Kidney epithelial cell (primary cell): ENCODE data around the gene LRRC23. TPM values are rescaled to one million over a fixed set of nuclear protein-coding genes. Genes with fewer than 3 reads are reported as not detected.

Experiments used
- DNase-seq: peaks from one replicate; pipeline ENCODE4 v3.0.0-alpha.2; 2010; ENCODE audit warnings: low read depth
- H3K27me3 ChIP-seq: 2 replicates; pipeline ENCODE4 v1.6.0; 2011; ENCODE audit warnings: low read length; ENCODE audit not compliant: control insufficient read depth, insufficient read depth
- H3K36me3 ChIP-seq: 2 replicates; pipeline ENCODE4 v1.5.1; 2011; ENCODE audit warnings: low read length; ENCODE audit not compliant: control insufficient read depth, insufficient read depth
- H3K4me3 ChIP-seq: 2 replicates; pipeline ENCODE4 v1.5.1; 2011; ENCODE audit warnings: low read depth, mild to moderate bottlenecking, control low read depth, low read length
- CTCF ChIP-seq: IDR thresholded peaks from 2 replicates; pipeline ENCODE4 v1.5.1; 2011; ENCODE audit warnings: mild to moderate bottlenecking, moderate library complexity, low read length, control low read depth, inconsistent platforms; ENCODE audit not compliant: insufficient read depth, poor library complexity, severe bottlenecking
- total RNA-seq: library from RNA; depleted of rRNA; stranded (reverse); fragments of >200 nt; gene quantifications from 2 replicates; pipeline ENCODE4 v1.2.3, GENCODE V29; 2015

The LRRC23 gene
- total RNA-seq, 1 donor from 2014 or later, result 11.6 TPM

GRCh38 chr12:6945613-6946012 is 41.0 kb downstream of the LRRC23 start:
- Histone ChIP-seq H3K4me3 (peak overlapping the region; percentile 23), H3K36me3 (peaks cover 1% of the 10 kb centered on the region), H3K27me3 (no peaks in the 10 kb centered on the region)
- no peak for TF ChIP-seq CTCF
- no peak for DNase-seq

GRCh38 chr12:6946033-6946919 is 41.7 kb downstream of the LRRC23 start:
- no peak for TF ChIP-seq CTCF
- Histone ChIP-seq H3K36me3 (no peaks in the 10 kb centered on the region), H3K27me3 (no peaks in the 10 kb centered on the region), H3K4me3 (peak overlapping the region; percentile 60)
- peak; percentile 84 for DNase-seq

GRCh38 chr12:6946920-6947374 is 42.3 kb downstream of the LRRC23 start:
- no peak for TF ChIP-seq CTCF
- no peak for DNase-seq
- peak overlapping the region; percentile 60 for H3K4me3 ChIP-seq

GRCh38 chr12:6947615-6948014 is 43.0 kb downstream of the LRRC23 start:
- Histone ChIP-seq H3K27me3 (no peaks in the 10 kb centered on the region), H3K4me3 (no peak overlapping the region), H3K36me3 (no peaks in the 10 kb centered on the region)
- no peak for TF ChIP-seq CTCF
- no peak for DNase-seq

More at GRCh38 chr12:6946920-6947374, 42.3 kb downstream of the LRRC23 start:
- no peaks in the 10 kb centered on the region for H3K27me3 ChIP-seq
- no peaks in the 10 kb centered on the region for H3K36me3 ChIP-seq

- no peak for DNase-seq
- H3K27me3 ChIP-seq, result no peaks in the 10 kb centered on the region
- no peak overlapping the region for H3K4me3 ChIP-seq
- TF ChIP-seq CTCF, result no peak
- no peaks in the 10 kb centered on the region for H3K36me3 ChIP-seq
Measured at GRCh38 chr12:6948873-6949594, 44.4 kb downstream of the LRRC23 start.
